HG03139 (cell line): ENCODE data around the gene ATP6V1B1.

Experiments used
- ATAC-seq: cut with Tn5 transposase; IDR thresholded peaks from one replicate; pipeline ENCODE4 v1.9.1; 2021; ENCODE audit not compliant: unreplicated experiment

The ATP6V1B1 gene

GRCh38 chr2:70901227-70902066, 34.3 kb upstream of the ATP6V1B1 start:
- ATAC-seq: no peak

DNA sequence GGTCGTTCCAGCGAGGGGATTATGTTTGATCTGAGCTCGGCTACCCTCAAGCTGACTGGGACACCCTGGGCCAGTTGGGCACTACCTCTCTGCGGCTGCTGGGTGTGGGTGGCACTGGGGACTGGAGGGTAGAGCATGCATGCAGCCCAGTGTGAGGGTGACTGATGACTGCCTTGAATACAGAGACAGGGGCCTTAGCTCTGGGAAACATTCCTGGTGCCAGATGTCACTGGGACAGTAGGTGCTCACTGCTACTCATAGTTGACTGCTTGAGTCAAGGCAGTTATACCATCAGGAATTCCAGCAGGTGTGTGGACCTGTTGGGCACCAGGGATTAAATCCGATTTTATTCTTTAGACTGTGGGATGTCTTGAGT, 33.6 kb upstream of the ATP6V1B1 start:
- ATAC-seq: no peak

- no peak for ATAC-seq
Measured at GRCh38 chr2:70902579-70902978, 33.1 kb upstream of the ATP6V1B1 start.

GRCh38 chr2:70903171-70903570, 32.5 kb upstream of the ATP6V1B1 start:
- ATAC-seq: no peak

DNA sequence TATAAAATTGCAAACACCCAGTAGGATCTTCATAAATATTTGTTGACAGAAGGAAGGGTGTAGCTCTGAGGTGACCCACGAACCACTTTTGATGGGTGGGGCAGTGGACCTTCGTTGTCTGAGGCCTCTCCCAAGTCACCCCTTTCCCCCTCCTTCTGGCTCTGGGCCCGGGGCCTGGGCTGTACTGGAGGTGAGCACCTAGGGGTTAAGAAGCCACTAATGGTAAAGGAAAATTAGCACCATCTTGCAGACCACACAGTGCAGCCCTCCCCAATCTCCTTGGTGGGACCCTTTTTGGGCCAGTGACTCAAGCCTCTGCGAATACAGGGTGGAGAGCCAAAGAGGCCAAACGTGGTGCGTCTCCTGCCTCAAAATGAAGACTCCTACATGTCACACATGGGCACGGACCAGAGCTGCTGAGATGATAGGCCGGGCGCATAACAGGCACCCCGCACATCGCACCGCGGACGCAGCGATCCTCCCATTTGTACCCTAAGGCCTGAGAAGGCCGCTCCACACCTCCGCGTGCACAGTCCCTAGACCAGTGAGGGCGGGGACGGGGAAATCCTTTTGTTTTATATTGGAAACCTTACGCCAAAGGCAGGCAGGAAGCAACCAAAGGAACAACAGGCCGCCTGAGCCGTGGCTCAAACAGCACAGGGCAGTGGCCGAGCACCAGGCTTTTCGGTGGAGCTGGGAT, 31.9 kb upstream of the ATP6V1B1 start:
- ATAC-seq: no peak

- ATAC-seq: no peak
Measured at GRCh38 chr2:70904371-70905216, 31.1 kb upstream of the ATP6V1B1 start.

- no peak for ATAC-seq
Measured at GRCh38 chr2:70905443-70906421, 30.0 kb upstream of the ATP6V1B1 start.

- no peak for ATAC-seq
Measured at GRCh38 chr2:70906439-70907005, 29.2 kb upstream of the ATP6V1B1 start.

- ATAC-seq: no peak
Measured at GRCh38 chr2:70907130-70908057, 28.3 kb upstream of the ATP6V1B1 start.

DNA sequence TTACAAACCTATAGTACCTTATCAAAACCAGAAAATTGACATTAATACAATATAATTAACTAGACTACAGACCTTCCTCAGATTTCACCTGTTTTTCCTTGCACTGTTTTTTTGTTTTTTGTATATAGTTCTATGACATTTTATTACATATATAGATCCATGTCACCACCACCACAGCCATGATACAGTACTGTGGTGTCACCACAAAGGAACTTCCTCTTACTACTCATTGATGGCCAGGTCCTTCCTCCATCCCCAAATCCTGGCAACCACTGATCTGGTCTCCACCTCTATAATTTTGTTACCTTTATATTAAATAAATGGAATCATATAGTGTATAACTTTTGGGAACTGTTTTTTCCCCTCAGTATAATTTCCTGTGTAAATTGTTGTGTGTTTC, 19.4 kb upstream of the ATP6V1B1 start:
- no peak for ATAC-seq

GRCh38 chr2:70918016-70918415, 17.7 kb upstream of the ATP6V1B1 start:
- ATAC-seq: no peak

DNA sequence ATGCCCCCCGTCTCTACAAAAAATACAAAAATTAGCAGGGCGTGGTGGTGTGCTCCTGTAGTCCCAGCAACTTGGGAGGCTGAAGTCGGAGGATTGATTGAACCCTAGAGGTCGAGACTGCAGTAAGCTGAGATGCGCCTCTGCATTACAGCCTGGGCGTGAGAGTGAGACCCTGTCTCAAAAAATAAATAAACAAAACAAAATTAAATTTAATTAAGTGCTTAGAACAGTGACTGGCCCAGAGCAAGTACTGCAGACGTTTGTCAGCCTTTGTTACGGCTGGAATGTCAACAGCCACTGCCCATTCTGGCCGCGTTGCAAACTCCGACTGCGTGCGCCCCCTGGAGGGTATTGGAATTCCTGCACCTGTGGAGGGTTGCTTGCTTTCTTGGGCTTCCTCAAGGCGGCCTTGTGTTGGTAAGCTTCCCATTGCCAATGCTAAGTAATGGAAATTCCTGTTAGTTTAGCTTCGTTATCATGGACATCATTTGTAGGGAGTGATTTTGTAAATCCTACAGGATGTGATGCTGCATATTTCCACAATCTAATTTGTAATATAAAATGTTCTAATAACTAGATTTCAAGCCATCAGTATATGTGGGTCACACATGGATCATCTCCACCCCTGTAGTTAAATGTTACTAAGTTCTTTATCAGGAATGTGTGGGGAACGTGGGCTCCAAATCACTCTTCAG, 15.9 kb upstream of the ATP6V1B1 start:
- ATAC-seq: no peak

- ATAC-seq: no peak
Measured at GRCh38 chr2:70920367-70920715, 15.4 kb upstream of the ATP6V1B1 start.

DNA sequence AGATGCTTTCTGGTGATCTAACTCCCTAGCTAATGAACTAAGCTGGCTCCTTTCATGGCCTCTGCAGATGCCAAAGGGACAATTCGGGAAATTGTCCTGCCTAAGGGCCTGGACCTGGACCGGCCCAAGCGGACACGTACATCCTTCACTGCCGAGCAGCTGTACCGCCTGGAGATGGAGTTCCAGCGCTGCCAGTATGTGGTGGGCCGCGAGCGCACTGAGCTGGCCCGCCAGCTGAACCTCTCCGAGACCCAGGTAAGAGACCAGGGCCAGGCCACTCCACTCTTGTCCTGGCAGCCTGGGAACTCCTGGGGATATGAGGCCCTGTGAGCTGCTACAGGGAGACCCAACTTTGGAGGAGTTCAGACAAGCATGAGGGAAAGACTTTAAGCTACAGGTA, 14.7 kb upstream of the ATP6V1B1 start:
- ATAC-seq: no peak

- ATAC-seq: no peak
Measured at GRCh38 chr2:70921839-70922234, 13.9 kb upstream of the ATP6V1B1 start.

- no peak for ATAC-seq
Measured at GRCh38 chr2:70922235-70923234, 13.2 kb upstream of the ATP6V1B1 start.

GRCh38 chr2:70923378-70924015, 12.2 kb upstream of the ATP6V1B1 start:
- no peak for ATAC-seq
